Hepatocyte (in vitro differentiated cells): ENCODE data around the gene ZSCAN10. TPM values are rescaled to one million over a fixed set of nuclear protein-coding genes. Genes with fewer than 3 reads are reported as not detected.

ENCODE experiments used
- DNase-seq: peaks from one replicate; pipeline ENCODE4 v3.0.0-alpha.2; 2016; ENCODE audit warnings: low spot score
- H2AFZ ChIP-seq: fragments of 200-600 bp; sonication (generic); 2 replicates; pipeline ENCODE4 v1.6.0; 2016; ENCODE audit warnings: antibody characterized with exemption, mild to moderate bottlenecking
- H3K27ac ChIP-seq: fragments of 200-600 bp; sonication (generic); 2 replicates; pipeline ENCODE4 v1.5.1; 2016; ENCODE audit warnings: mild to moderate bottlenecking
- H3K27me3 ChIP-seq: fragments of 200-600 bp; sonication (generic); 2 replicates; pipeline ENCODE4 v1.6.1; 2016
- H3K36me3 ChIP-seq: fragments of 200-600 bp; sonication (generic); replicated peaks from 2 replicates; pipeline ENCODE4 v1.5.1; 2016; ENCODE audit warnings: low read depth; ENCODE audit not compliant: insufficient read depth
- H3K4me1 ChIP-seq: fragments of 200-600 bp; sonication (generic); 2 replicates; pipeline ENCODE4 v1.5.1; 2016; ENCODE audit warnings: mild to moderate bottlenecking, moderate library complexity; ENCODE audit not compliant: insufficient read depth
- H3K4me2 ChIP-seq: fragments of 200-600 bp; sonication (generic); 2 replicates; pipeline ENCODE4 v1.6.0; 2016
- H3K4me3 ChIP-seq: fragments of 200-600 bp; sonication (generic); 2 replicates; pipeline ENCODE4 v1.5.1; 2016; ENCODE audit warnings: mild to moderate bottlenecking
- H3K79me2 ChIP-seq: fragments of 200-600 bp; sonication (generic); 2 replicates; pipeline ENCODE4 v1.6.0; 2017; ENCODE audit warnings: mild to moderate bottlenecking
- H3K9me2 ChIP-seq: fragments of 200-600 bp; sonication (generic); replicated peaks from 2 replicates; pipeline ENCODE4 v1.6.0; 2017; ENCODE audit warnings: mild to moderate bottlenecking; ENCODE audit not compliant: insufficient read depth
- H3K9me3 ChIP-seq: fragments of 200-600 bp; sonication (generic); 2 replicates; pipeline ENCODE4 v1.5.1; 2016; ENCODE audit warnings: low read depth, mild to moderate bottlenecking
- H4K20me1 ChIP-seq: fragments of 200-600 bp; sonication (generic); 2 replicates; pipeline ENCODE4 v1.6.0; 2016; ENCODE audit warnings: mild to moderate bottlenecking; ENCODE audit not compliant: insufficient read depth, poor library complexity, severe bottlenecking
- CTCF ChIP-seq: fragments of 200-600 bp; sonication (generic); IDR thresholded peaks from 2 replicates; pipeline ENCODE4 v1.5.1; 2016; ENCODE audit warnings: antibody characterized with exemption, mild to moderate bottlenecking; ENCODE audit not compliant: poor library complexity
- EZH2 ChIP-seq: fragments of 200-600 bp; sonication (generic); IDR thresholded peaks from 2 replicates; pipeline ENCODE4 v1.6.1; 2016; ENCODE audit warnings: antibody characterized with exemption, mild to moderate bottlenecking, borderline replicate concordance
- EZH2phosphoT487 ChIP-seq: fragments of 200-600 bp; sonication (generic); IDR thresholded peaks from one replicate; pipeline ENCODE4 v1.6.1; 2018; ENCODE audit warnings: antibody characterized with exemption, mild to moderate bottlenecking, low read depth, moderate library complexity; ENCODE audit not compliant: unreplicated experiment, severe bottlenecking
- WGBS: methylation state at CpG from one replicate; pipeline ENCODE4 v1.1.6; 2016; ENCODE audit warnings: low lambda C conversion rate; ENCODE audit errors: missing lambda C conversion rate; 5-methylcytosine and 5-hydroxymethylcytosine counted together
- polyA plus RNA-seq: library from polyadenylated mRNA; unstranded; fragments of >200 nt; fragmentation: Nextera tagmentation; extraction: Ambion mirVana; gene quantifications from 2 replicates; pipeline ENCODE4 v1.2.1, GENCODE V29; 2016
- total RNA-seq: library from RNA; depleted of rRNA; stranded (reverse); fragments of >200 nt; gene quantifications from 2 replicates; pipeline ENCODE4 v1.2.3, GENCODE V29; 2014

ZSCAN10 gene
- total and polyA plus RNA-seq, 2 experiments from 2014 or later = not detected

DNA sequence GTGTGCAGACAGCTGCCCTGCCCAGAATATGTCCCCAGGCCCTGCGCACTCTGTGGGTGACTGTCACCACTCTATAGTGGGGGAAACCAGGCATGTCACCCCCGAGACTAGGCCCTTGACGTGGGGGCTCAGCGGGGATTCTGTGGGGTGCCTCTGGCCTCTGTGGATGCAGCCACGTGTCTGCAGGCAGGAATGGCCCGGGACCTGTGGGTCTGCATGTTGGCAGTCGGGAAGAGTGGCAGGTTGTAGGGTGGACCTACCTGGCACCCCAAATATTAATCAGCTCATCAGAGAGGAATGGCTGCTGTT lies 32.7 kb downstream of the ZSCAN10 start:
- WGBS = 95% methylated on average over 7 of the region's 7 CpGs
- TF ChIP-seq EZH2 (no peak), EZH2phosphoT487 (no peak), CTCF (no peak)

DNA sequence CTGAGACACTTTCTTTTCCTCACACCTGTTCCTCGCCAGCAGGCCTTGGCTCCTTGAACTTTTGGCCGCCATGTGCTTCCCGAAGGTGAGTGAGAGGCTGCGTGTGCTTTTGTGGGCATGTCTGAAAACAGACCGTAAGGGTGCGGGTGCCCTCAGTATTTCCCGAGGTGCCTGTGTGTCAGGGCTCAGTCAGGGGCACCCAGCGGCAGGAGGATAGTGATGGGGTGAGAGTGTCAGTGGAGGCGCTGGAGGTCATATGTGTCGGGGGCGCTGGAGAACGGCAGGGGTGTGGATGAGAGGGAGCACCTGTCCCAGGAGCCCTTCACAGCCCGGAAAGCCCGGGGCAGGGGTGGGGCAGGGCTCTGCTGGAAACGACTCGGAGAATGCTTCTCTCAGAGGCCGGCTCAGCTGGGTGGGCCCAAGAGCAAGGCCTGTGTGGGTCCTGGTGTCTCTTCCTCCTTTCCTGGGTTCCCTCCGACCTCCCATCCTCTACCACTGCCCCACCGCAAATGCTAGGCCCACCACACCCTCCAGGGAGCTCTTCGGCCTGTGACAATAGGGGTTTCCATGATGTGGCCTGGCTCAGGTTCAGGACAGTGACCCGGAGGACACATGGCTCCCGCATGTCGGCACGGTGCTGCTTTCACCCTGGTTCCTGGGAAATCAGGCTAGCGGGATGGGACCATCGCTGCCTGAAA lies 33.2 kb downstream of the ZSCAN10 start:
- DNase-seq = no peak
- Histone ChIP-seq H3K4me1 (peaks cover 5% of the 10 kb centered on the region), H3K4me3 (no peak overlapping the region), H3K9me2 (no peaks in the 10 kb centered on the region), H3K27ac (peak overlapping the region; percentile 89), H3K36me3 (no peaks in the 10 kb centered on the region), H3K4me2 (peak overlapping the region; percentile 66), H3K9me3 (no peaks in the 10 kb centered on the region), H2AFZ (no peak overlapping the region), H3K27me3 (no peaks in the 10 kb centered on the region), H3K79me2 (no peaks in the 10 kb centered on the region), H4K20me1 (no peaks in the 10 kb centered on the region)
- TF ChIP-seq EZH2 (no peak), EZH2phosphoT487 (no peak), CTCF (no peak)
- WGBS = 91% methylated on average over 26 of the region's 26 CpGs

More for the DNA sequence above, 32.7 kb downstream of the ZSCAN10 start:
- Histone ChIP-seq H3K79me2 (no peaks in the 10 kb centered on the region), H2AFZ (no peak overlapping the region), H3K27ac (no peak overlapping the region), H3K36me3 (no peaks in the 10 kb centered on the region), H3K9me2 (no peaks in the 10 kb centered on the region), H3K4me3 (no peak overlapping the region), H3K9me3 (no peaks in the 10 kb centered on the region), H3K4me1 (peaks cover 5% of the 10 kb centered on the region), H3K4me2 (peak overlapping the region; percentile 66), H3K27me3 (no peaks in the 10 kb centered on the region), H4K20me1 (no peaks in the 10 kb centered on the region)
- DNase-seq = no peak

- no peaks in the 10 kb centered on the region for H4K20me1 ChIP-seq
- no peaks in the 10 kb centered on the region for H3K27me3 ChIP-seq
- no peaks in the 10 kb centered on the region for H3K9me2 ChIP-seq
- no peaks in the 10 kb centered on the region for H3K9me3 ChIP-seq
- H3K36me3 ChIP-seq = no peaks in the 10 kb centered on the region
- peak within 1 kb of the TSS; percentile 66 for H3K4me2 ChIP-seq
- no peaks in the 10 kb centered on the region for H3K79me2 ChIP-seq
- H3K27ac ChIP-seq = peak within 1 kb of the TSS; percentile 89
- H3K4me3 ChIP-seq = no peak within 1 kb of the TSS
- TF ChIP-seq EZH2 (no peak), EZH2phosphoT487 (no peak), CTCF (no peak)
- DNase-seq = peak; percentile 89
- 73% methylated on average over 13 of the region's 13 CpGs for WGBS
- no peak within 1 kb of the TSS for H2AFZ ChIP-seq
- H3K4me1 ChIP-seq = peaks cover 5% of the 10 kb centered on the region
Measured at GRCh38 chr16:3065069-3065741, 33.9 kb downstream of the ZSCAN10 start, which contains the start of gene IL32. TSS of gene IL32 (plus strand) at chr16:3065640. CDS start at chr16:3065812, 172 bp downstream.
